HTR-8/SVneo (cell line): ENCODE measurements around the gene CACNB4.
"Not testable (repeated sequence)": the region's sequence is repeated elsewhere in the genome, so short reads cannot be mapped to it uniquely, and the experiment has no call there.

ENCODE experiments used
- DNase-seq: peaks from one replicate; pipeline ENCODE4 v3.0.0; 2011; ENCODE audit warnings: low spot score, mixed read lengths; ENCODE audit not compliant: insufficient read length
- FAIRE-seq: peaks from 2 replicates; lab custom pipeline; 2011; peaks lifted over from hg19 to GRCh38; lab: Jason Lieb, UNC

The CACNB4 gene

GRCh38 chr2:151805961-151806360, 292.9 kb downstream of the CACNB4 start:
- DNase-seq: no peak

GRCh38 chr2:151805343-151805742, 293.5 kb downstream of the CACNB4 start:
- FAIRE-seq: no peak
- no peak for DNase-seq

More at GRCh38 chr2:151805961-151806360, 292.9 kb downstream of the CACNB4 start:
- FAIRE-seq: no peak

- DNase-seq: no peak
- FAIRE-seq: no peak
Observed at GRCh38 chr2:151803811-151804210, 295.0 kb downstream of the CACNB4 start.

GRCh38 chr2:151802315-151802714, 296.5 kb downstream of the CACNB4 start:
- FAIRE-seq (no peak), DNase-seq (no peak)

GRCh38 chr2:151799886-151800292, 299.0 kb downstream of the CACNB4 start:
- no peak for FAIRE-seq

GRCh38 chr2:151796774-151797173, 302.1 kb downstream of the CACNB4 start:
- FAIRE-seq (no peak), DNase-seq (no peak)

More at GRCh38 chr2:151799886-151800292, 299.0 kb downstream of the CACNB4 start:
- no peak for DNase-seq

GRCh38 chr2:151795646-151796240, 303.1 kb downstream of the CACNB4 start:
- DNase-seq (no peak), FAIRE-seq (no peak)

GRCh38 chr2:151794422-151794821, 304.4 kb downstream of the CACNB4 start:
- not testable (repeated sequence) for FAIRE-seq, DNase-seq

GRCh38 chr2:151793123-151793522, 305.7 kb downstream of the CACNB4 start:
- no peak for DNase-seq
- no peak for FAIRE-seq

GRCh38 chr2:151792589-151792988, 306.3 kb downstream of the CACNB4 start:
- FAIRE-seq: no peak

GRCh38 chr2:151791545-151791944, 307.3 kb downstream of the CACNB4 start:
- DNase-seq (no peak), FAIRE-seq (no peak)

More at GRCh38 chr2:151792589-151792988, 306.3 kb downstream of the CACNB4 start:
- no peak for DNase-seq

- no peak for DNase-seq
- FAIRE-seq: no peak
Observed at GRCh38 chr2:151790689-151791088, 308.2 kb downstream of the CACNB4 start.

- no peak for DNase-seq
- no peak for FAIRE-seq
Observed at GRCh38 chr2:151789055-151789834, 309.6 kb downstream of the CACNB4 start.

GRCh38 chr2:151786483-151786882, 312.4 kb downstream of the CACNB4 start:
- FAIRE-seq (no peak), DNase-seq (no peak)

- no peak for DNase-seq
- no peak for FAIRE-seq
Observed at GRCh38 chr2:151786077-151786476, 312.8 kb downstream of the CACNB4 start.

GRCh38 chr2:151783133-151783520, 315.7 kb downstream of the CACNB4 start:
- DNase-seq (no peak), FAIRE-seq (no peak)
